ENCODE results near the gene ATP1A4. TPM values are rescaled to one million over a fixed set of nuclear protein-coding genes. Genes with fewer than 3 reads are reported as not detected.

Gene ATP1A4
- total RNA-seq, 1 donor from 2014 or later: not detected

GRCh38 chr1:160139840-160140239 is 11.6 kb upstream of the ATP1A4 start:
- Mint-ChIP-seq H3K4me3 (ENCODE audit: unreplicated experiment) (no peak overlapping the region), H3K9me3 (ENCODE audit: unreplicated experiment) (no peaks in the 10 kb centered on the region), H3K27me3 (ENCODE audit: unreplicated experiment) (peaks cover 47% of the 10 kb centered on the region), H3K4me1 (ENCODE audit: unreplicated experiment) (no peaks in the 10 kb centered on the region), H3K27ac (ENCODE audit: unreplicated experiment) (no peak overlapping the region), H3K36me3 (ENCODE audit: unreplicated experiment) (no peaks in the 10 kb centered on the region)
- no peak for TF ChIP-seq CTCF (IDR thresholded peaks at IDR 0.05)
- DNase-seq (ENCODE audit: extremely low spot score, unreplicated experiment): no peak

GRCh38 chr1:160143695-160144094 is 7.7 kb upstream of the ATP1A4 start:
- no peaks in the 10 kb centered on the region for H3K4me1 Mint-ChIP-seq (ENCODE audit: unreplicated experiment)
- DNase-seq (ENCODE audit: extremely low spot score, unreplicated experiment): no peak
- no peak for TF ChIP-seq CTCF (IDR thresholded peaks at IDR 0.05)
- no peak overlapping the region for H3K27ac Mint-ChIP-seq (ENCODE audit: unreplicated experiment)
- no peaks in the 10 kb centered on the region for H3K9me3 Mint-ChIP-seq (ENCODE audit: unreplicated experiment)
- no peaks in the 10 kb centered on the region for H3K36me3 Mint-ChIP-seq (ENCODE audit: unreplicated experiment)
- no peak overlapping the region for H3K4me3 Mint-ChIP-seq (ENCODE audit: unreplicated experiment)
- H3K27me3 Mint-ChIP-seq (ENCODE audit: unreplicated experiment): peaks cover 47% of the 10 kb centered on the region

GRCh38 chr1:160144921-160145320 is 6.5 kb upstream of the ATP1A4 start:
- H3K27me3 Mint-ChIP-seq (ENCODE audit: unreplicated experiment): peaks cover 34% of the 10 kb centered on the region
- no peak for TF ChIP-seq CTCF (IDR thresholded peaks at IDR 0.05)
- H3K4me3 Mint-ChIP-seq (ENCODE audit: unreplicated experiment): no peak overlapping the region
- no peak for DNase-seq (ENCODE audit: extremely low spot score, unreplicated experiment)
- no peaks in the 10 kb centered on the region for H3K36me3 Mint-ChIP-seq (ENCODE audit: unreplicated experiment)
- H3K9me3 Mint-ChIP-seq (ENCODE audit: unreplicated experiment): no peaks in the 10 kb centered on the region
- H3K27ac Mint-ChIP-seq (ENCODE audit: unreplicated experiment): no peak overlapping the region
- H3K4me1 Mint-ChIP-seq (ENCODE audit: unreplicated experiment): peaks cover 5% of the 10 kb centered on the region

GRCh38 chr1:160146107-160146506 is 5.3 kb upstream of the ATP1A4 start:
- DNase-seq (ENCODE audit: extremely low spot score, unreplicated experiment): no peak
- Mint-ChIP-seq H3K36me3 (ENCODE audit: unreplicated experiment) (no peaks in the 10 kb centered on the region), H3K27me3 (ENCODE audit: unreplicated experiment) (peaks cover 30% of the 10 kb centered on the region), H3K9me3 (ENCODE audit: unreplicated experiment) (no peaks in the 10 kb centered on the region), H3K27ac (ENCODE audit: unreplicated experiment) (no peak overlapping the region), H3K4me1 (ENCODE audit: unreplicated experiment) (peaks cover 5% of the 10 kb centered on the region), H3K4me3 (ENCODE audit: unreplicated experiment) (no peak overlapping the region)
- TF ChIP-seq CTCF (IDR thresholded peaks at IDR 0.05): no peak

- no peaks in the 10 kb centered on the region for H3K9me3 Mint-ChIP-seq (ENCODE audit: unreplicated experiment)
- no peak overlapping the region for H3K4me3 Mint-ChIP-seq (ENCODE audit: unreplicated experiment)
- peaks cover 5% of the 10 kb centered on the region for H3K4me1 Mint-ChIP-seq (ENCODE audit: unreplicated experiment)
- no peak for DNase-seq (ENCODE audit: extremely low spot score, unreplicated experiment)
- H3K27ac Mint-ChIP-seq (ENCODE audit: unreplicated experiment): no peak overlapping the region
- no peak for TF ChIP-seq CTCF (IDR thresholded peaks at IDR 0.05)
- H3K27me3 Mint-ChIP-seq (ENCODE audit: unreplicated experiment): peaks cover 18% of the 10 kb centered on the region
- H3K36me3 Mint-ChIP-seq (ENCODE audit: unreplicated experiment): no peaks in the 10 kb centered on the region
Measured at GRCh38 chr1:160148121-160148520, 3.3 kb upstream of the ATP1A4 start.
